Gastroesophageal sphincter (tissue), 3 donors: ENCODE data around the gene DPF3.

Experiments
- POLR2A ChIP-seq, 2 donors: fragments of 450-650 bp; IDR thresholded peaks; one replicate each; pipeline ENCODE4 v1.6.1; 2017; ENCODE audit warnings: antibody characterized with exemption in 2 of 2, mild to moderate bottlenecking in 2 of 2, moderate library complexity in 1 of 2
- POLR2AphosphoS5 ChIP-seq: sonication (generic); formaldehyde crosslinking; IDR thresholded peaks from one replicate; pipeline ENCODE4 v1.6.1; 2017; ENCODE audit warnings: antibody characterized with exemption
- TF ChIP-seq, protein P1 (sequence below), 4 experiments: fragments of 200-600 bp in 2 of 4; fragments of 450-650 bp in 2 of 4; sonication (generic) in 1 of 4; IDR thresholded peaks; one replicate each; pipeline ENCODE4 v1.5.1; 2017 to 2019; ENCODE audit warnings: antibody characterized with exemption in 4 of 4, mild to moderate bottlenecking in 2 of 4, moderate library complexity in 2 of 4

DNA sequence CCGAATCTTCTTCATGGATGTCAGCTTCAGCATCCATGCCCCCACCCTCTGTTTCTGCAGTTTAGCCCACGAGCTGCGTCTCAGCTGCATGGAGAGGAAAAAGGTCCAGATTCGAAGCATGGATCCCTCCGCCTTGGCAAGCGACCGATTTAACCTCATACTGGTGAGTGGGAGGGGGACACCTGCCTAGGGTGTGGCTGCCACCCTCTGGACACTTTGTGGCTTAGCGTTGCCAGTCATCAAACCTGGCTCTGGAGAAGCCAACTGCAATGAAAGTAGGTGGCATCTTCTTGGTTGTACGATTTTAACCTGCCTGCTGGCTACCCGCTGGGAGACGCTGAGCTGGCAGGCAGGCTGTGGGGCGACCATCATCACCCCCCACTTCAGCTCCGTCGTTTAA lies 49.0 kb upstream of the DPF3 start:
- TF ChIP-seq POLR2A (IDR thresholded peaks at IDR 0.05) (no peak), POLR2AphosphoS5 (no peak)
- TF ChIP-seq, protein P1, sequence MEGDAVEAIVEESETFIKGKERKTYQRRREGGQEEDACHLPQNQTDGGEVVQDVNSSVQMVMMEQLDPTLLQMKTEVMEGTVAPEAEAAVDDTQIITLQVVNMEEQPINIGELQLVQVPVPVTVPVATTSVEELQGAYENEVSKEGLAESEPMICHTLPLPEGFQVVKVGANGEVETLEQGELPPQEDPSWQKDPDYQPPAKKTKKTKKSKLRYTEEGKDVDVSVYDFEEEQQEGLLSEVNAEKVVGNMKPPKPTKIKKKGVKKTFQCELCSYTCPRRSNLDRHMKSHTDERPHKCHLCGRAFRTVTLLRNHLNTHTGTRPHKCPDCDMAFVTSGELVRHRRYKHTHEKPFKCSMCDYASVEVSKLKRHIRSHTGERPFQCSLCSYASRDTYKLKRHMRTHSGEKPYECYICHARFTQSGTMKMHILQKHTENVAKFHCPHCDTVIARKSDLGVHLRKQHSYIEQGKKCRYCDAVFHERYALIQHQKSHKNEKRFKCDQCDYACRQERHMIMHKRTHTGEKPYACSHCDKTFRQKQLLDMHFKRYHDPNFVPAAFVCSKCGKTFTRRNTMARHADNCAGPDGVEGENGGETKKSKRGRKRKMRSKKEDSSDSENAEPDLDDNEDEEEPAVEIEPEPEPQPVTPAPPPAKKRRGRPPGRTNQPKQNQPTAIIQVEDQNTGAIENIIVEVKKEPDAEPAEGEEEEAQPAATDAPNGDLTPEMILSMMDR (IDR thresholded peaks at IDR 0.05), result no peak
